WERI-Rb-1 (cell line): ENCODE results near the gene FHOD3.

Source experiments
- DNase-seq: peaks from one replicate; pipeline ENCODE4 v3.0.0-alpha.2; 2020
- H3K27ac ChIP-seq: fragments of 250-450 bp; sonication (Bioruptor Pico); 2 replicates; pipeline ENCODE4 v1.5.1; 2020; ENCODE audit warnings: mild to moderate bottlenecking, moderate library complexity
- H3K27me3 ChIP-seq: fragments of 250-450 bp; sonication (Bioruptor Pico); 2 replicates; pipeline ENCODE4 v1.5.1; 2021; ENCODE audit warnings: mild to moderate bottlenecking, low read depth, moderate library complexity; ENCODE audit not compliant: insufficient read depth, severe bottlenecking
- H3K36me3 ChIP-seq: fragments of 250-450 bp; sonication (Bioruptor Pico); 2 replicates; pipeline ENCODE4 v1.5.1; 2020; ENCODE audit warnings: mild to moderate bottlenecking, moderate library complexity
- H3K4me3 ChIP-seq: 2 replicates; pipeline ENCODE4 v1.5.1; 2011; ENCODE audit warnings: low read depth, mild to moderate bottlenecking, control low read depth, low read length
- H3K9me3 ChIP-seq: fragments of 250-450 bp; sonication (Bioruptor Pico); 2 replicates; pipeline ENCODE4 v1.5.1; 2021; ENCODE audit warnings: mild to moderate bottlenecking, moderate library complexity; ENCODE audit not compliant: severe bottlenecking
- CTCF ChIP-seq: IDR thresholded peaks from 2 replicates; pipeline ENCODE4 v1.5.1; 2011; ENCODE audit warnings: low read depth, mild to moderate bottlenecking, control low read depth, inconsistent platforms, low read length

FHOD3 gene

DNA sequence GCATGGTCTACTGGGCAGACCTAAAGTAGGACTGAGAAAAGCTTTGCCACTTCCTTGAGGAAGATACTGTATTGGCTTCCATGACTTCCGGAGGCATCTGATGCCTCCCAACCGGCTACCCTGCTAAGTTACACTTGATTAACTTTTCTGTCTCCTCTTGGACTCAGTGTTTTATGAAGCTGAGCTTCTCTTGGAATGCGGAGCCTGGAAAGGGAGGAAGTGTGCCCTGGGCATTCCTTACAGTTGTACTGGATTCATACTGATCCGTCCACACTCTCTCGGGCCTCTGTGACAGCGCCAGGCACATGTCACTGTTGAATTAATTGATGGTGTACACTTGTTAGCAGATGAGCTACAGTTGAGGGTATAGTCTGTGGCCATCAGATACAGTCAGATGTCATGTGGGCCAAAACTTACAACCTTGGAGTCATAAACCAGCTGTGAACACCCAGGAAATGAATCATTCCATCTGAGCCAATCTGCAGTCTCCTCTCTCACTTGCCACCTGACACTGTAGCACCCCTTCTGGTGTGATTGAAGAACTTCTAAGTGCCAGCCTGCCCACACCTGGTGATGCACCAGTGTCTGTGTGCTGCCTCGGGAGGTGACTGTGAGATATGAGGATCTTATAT lies 122.5 kb downstream of the FHOD3 start:
- H3K4me3 ChIP-seq, result no peak overlapping the region
- H3K36me3 ChIP-seq, result no peaks in the 10 kb centered on the region
- H3K27ac ChIP-seq, result no peak overlapping the region
- no peak for DNase-seq
- no peaks in the 10 kb centered on the region for H3K27me3 ChIP-seq
- peak; percentile 23; the same call in 1 of the 2 replicates for TF ChIP-seq CTCF
- no peaks in the 10 kb centered on the region for H3K9me3 ChIP-seq

DNA sequence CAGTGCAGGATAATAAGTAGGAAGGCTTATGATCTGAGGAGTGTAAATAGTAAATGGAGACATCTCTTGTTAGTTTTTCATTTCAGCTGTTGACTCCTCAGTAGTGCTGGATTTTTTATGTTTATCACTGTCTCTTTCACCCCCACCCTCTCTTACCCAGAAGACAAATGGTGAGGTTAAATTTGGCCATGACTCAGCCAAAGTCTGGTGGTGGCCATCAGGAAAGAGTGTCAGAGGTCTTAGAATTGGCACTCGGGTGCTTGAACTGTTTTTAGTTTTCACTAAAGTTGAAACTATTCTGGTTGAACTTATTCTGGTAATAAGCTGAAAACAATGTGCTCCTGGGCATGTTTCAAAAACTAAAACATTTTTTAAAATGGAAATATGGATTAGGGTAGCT lies 123.3 kb downstream of the FHOD3 start:
- Histone ChIP-seq H3K27me3 (no peaks in the 10 kb centered on the region), H3K36me3 (no peaks in the 10 kb centered on the region), H3K9me3 (no peaks in the 10 kb centered on the region), H3K4me3 (no peak overlapping the region), H3K27ac (no peak overlapping the region)
- DNase-seq, result no peak
- TF ChIP-seq CTCF, result no peak

GRCh38 chr18:36424741-36425142 lies 127.2 kb downstream of the FHOD3 start:
- H3K36me3 ChIP-seq, result no peaks in the 10 kb centered on the region
- no peak for DNase-seq
- H3K27me3 ChIP-seq, result no peaks in the 10 kb centered on the region
- H3K4me3 ChIP-seq, result no peak overlapping the region
- H3K27ac ChIP-seq, result no peak overlapping the region
- TF ChIP-seq CTCF, result peak; percentile 17; the same call in 1 of the 2 replicates
- H3K9me3 ChIP-seq, result no peaks in the 10 kb centered on the region

GRCh38 chr18:36427369-36427768 lies 129.9 kb downstream of the FHOD3 start:
- Histone ChIP-seq H3K36me3 (no peaks in the 10 kb centered on the region), H3K9me3 (no peaks in the 10 kb centered on the region), H3K27ac (no peak overlapping the region), H3K4me3 (no peak overlapping the region), H3K27me3 (no peaks in the 10 kb centered on the region)
- TF ChIP-seq CTCF, result no peak
- DNase-seq, result no peak

- no peaks in the 10 kb centered on the region for H3K36me3 ChIP-seq
- TF ChIP-seq CTCF, result no peak
- no peak overlapping the region for H3K4me3 ChIP-seq
- no peaks in the 10 kb centered on the region for H3K9me3 ChIP-seq
- H3K27me3 ChIP-seq, result no peaks in the 10 kb centered on the region
- DNase-seq, result no peak
- H3K27ac ChIP-seq, result no peak overlapping the region
Measured at GRCh38 chr18:36427831-36428230, 130.3 kb downstream of the FHOD3 start.

DNA sequence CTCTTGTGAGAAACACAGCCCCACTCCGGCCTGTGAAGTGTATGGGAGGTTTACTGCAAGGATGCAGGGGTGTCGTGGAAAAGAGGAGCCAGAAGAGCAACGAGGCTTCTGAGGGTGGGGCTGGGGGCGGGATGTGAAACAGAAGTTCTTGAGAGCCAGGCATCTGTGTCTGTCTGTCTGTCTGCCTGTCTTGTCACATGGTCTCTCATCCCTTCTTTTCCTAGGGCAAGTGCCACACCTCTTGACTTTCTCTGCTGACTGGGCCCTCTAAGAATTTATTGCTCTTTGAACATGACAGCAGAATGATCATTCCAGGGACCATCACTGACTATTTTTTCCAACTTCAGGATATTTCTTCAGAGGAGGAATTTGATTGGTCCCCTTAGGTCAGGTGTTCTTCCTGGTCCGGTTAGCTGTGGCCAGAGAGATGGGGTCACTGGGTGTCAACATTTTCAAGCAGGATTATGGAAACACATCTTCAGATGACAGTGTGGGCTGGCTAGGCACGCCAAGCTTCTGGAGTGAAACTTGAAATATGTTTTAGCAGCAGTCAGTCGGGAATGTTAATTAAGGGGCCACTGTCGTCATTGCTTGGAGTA lies 131.0 kb downstream of the FHOD3 start:
- Histone ChIP-seq H3K9me3 (no peaks in the 10 kb centered on the region), H3K27ac (no peak overlapping the region), H3K36me3 (no peaks in the 10 kb centered on the region), H3K4me3 (no peak overlapping the region), H3K27me3 (no peaks in the 10 kb centered on the region)
- no peak for DNase-seq
- TF ChIP-seq CTCF, result no peak
